Epithelial cell of esophagus (primary cell): ENCODE data around the gene TXNRD2.

ENCODE experiments used
- DNase-seq: peaks from one replicate; pipeline ENCODE4 v3.0.0; 2010; ENCODE audit warnings: low read depth
- H3K4me3 ChIP-seq: 2 replicates; pipeline ENCODE4 v1.5.1; 2011; ENCODE audit warnings: mild to moderate bottlenecking, low read length, control low read depth
- TF ChIP-seq, protein P1 (sequence below): IDR thresholded peaks from 2 replicates; pipeline ENCODE4 v1.5.1; 2011; ENCODE audit warnings: low read depth, mild to moderate bottlenecking, low read length, control low read depth, inconsistent platforms; ENCODE audit not compliant: insufficient read depth; ENCODE audit errors: missing control alignments

The TXNRD2 gene

GRCh38 chr22:19905347-19906276 is 36.0 kb downstream of the TXNRD2 start:
- H3K4me3 ChIP-seq: no peak overlapping the region
- no peak for DNase-seq
- TF ChIP-seq, protein P1, sequence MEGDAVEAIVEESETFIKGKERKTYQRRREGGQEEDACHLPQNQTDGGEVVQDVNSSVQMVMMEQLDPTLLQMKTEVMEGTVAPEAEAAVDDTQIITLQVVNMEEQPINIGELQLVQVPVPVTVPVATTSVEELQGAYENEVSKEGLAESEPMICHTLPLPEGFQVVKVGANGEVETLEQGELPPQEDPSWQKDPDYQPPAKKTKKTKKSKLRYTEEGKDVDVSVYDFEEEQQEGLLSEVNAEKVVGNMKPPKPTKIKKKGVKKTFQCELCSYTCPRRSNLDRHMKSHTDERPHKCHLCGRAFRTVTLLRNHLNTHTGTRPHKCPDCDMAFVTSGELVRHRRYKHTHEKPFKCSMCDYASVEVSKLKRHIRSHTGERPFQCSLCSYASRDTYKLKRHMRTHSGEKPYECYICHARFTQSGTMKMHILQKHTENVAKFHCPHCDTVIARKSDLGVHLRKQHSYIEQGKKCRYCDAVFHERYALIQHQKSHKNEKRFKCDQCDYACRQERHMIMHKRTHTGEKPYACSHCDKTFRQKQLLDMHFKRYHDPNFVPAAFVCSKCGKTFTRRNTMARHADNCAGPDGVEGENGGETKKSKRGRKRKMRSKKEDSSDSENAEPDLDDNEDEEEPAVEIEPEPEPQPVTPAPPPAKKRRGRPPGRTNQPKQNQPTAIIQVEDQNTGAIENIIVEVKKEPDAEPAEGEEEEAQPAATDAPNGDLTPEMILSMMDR: no peak

DNA sequence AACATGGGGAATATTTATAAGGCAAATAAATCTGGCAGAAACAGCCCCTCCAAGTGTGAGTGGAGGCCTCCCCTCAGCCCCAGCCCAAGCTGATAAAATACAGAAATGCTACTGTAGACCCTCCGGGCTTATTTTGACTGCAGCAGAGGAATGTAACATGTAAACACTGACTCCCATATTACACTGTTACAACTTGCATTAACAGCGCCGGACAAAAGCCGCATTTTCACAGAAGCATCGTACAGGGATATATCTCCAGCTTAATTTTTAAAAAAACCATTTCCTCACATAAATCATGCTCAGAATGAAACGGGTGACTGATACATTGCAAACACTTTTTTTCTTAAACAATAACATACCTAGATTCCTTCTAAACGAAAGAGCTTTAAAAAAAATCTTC is 36.7 kb downstream of the TXNRD2 start:
- no peak for DNase-seq
- TF ChIP-seq, protein P1: no peak
- H3K4me3 ChIP-seq: no peak overlapping the region

- H3K4me3 ChIP-seq: no peak overlapping the region
- no peak for DNase-seq
- TF ChIP-seq, protein P1: no peak
Measured at GRCh38 chr22:19904174-19904856, 37.3 kb downstream of the TXNRD2 start.

GRCh38 chr22:19903513-19903912 is 38.1 kb downstream of the TXNRD2 start:
- no peak overlapping the region for H3K4me3 ChIP-seq
- no peak for DNase-seq
- TF ChIP-seq, protein P1: no peak

DNA sequence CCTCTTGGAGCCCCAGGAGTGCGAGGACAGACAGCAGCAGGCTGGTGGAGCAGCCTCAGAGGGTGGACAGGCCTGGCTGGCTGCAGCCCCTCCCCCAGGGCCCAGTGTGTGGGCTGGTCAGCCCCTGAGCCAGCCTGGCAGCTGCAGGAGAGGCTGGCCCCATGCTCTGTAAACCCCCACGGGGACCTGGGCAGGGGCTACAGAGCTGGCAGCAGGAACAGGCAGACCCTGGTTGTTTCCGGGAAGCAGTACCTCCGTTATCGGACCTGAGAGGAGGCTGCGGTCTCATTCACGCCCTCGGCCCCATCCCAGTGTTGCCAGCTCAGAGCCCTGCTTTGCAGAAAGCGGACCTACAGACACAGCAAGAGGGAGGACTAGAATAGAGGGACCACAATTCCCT is 38.6 kb downstream of the TXNRD2 start:
- TF ChIP-seq, protein P1: no peak
- DNase-seq: no peak
- no peak overlapping the region for H3K4me3 ChIP-seq

DNA sequence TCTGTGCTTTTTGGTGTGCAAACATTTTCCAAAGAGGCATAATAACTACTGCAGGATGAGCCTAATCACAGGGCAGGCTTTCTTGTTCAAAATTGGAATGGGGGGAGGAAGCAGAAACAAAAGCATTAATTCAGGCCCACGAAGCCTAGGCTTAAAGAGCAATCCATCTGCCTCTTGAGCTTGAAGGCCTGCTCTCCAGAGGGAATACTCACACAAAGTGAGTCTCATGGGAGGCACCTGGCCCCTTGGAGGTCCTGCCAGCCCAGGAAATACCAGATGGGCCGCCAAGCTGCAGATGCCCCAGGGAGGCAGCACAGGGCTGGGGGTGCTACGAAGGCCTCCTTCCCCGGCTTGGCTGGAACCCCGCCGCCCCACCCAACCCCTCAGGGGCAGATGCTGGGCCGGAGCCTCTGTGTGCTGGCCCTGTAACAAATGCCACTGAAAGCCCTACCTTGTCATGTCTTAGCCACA is 39.3 kb downstream of the TXNRD2 start:
- DNase-seq: no peak
- TF ChIP-seq, protein P1: no peak
- no peak overlapping the region for H3K4me3 ChIP-seq
